Pulmonary artery endothelial cell (primary cell): Measurements from ENCODE around the gene MINDY3. TPM values are rescaled to one million over a fixed set of nuclear protein-coding genes. Genes with fewer than 3 reads are reported as not detected.
"Not testable (repeated sequence)": the region's sequence is repeated elsewhere in the genome, so short reads cannot be mapped to it uniquely, and the experiment has no call there.

ENCODE experiments used
- DNase-seq: peaks from one replicate; pipeline ENCODE4 v3.0.0-alpha.2; 2011; ENCODE audit warnings: low read depth, low spot score
- total RNA-seq: library from RNA; depleted of rRNA; stranded (reverse); fragments of >200 nt; gene quantifications from 2 replicates; pipeline ENCODE4 v1.2.3, GENCODE V29; 2014

Gene MINDY3
- 17.0 and 22.8 TPM in 2 replicates for total RNA-seq

- peak; percentile 8 for DNase-seq
These were observed at the start of gene MINDY3 for GRCh38 chr10:15859906-15860691. MINDY3 (minus strand) TSS chr10:15860507; CDS start chr10:15860299, 208 bp downstream.

- DNase-seq: no peak
These were observed 41.6 kb upstream of the MINDY3 start for GRCh38 chr10:15901889-15902288.

- DNase-seq: no peak
These were observed 37.7 kb upstream of the MINDY3 start for GRCh38 chr10:15898046-15898445.

DNA sequence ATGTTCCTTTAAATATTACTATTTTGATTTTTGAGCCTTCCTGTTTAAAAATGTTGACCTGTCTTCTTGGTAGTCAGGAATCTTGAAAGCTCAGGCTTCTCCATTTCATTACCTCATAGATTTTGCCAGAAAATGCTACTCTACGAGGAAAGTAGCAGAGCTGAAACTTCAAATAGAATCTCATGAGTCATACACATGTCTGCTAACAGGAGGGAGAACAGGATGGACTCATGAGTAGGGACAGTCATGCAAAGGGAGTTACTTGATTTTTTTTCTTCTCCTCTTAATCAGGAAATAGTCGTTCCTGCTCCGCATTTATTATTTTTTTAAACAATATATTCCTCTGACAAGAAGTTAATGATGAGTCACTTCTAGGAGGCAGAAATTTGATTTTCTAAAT, 37.0 kb upstream of the MINDY3 start:
- DNase-seq: peak; percentile 52

DNA sequence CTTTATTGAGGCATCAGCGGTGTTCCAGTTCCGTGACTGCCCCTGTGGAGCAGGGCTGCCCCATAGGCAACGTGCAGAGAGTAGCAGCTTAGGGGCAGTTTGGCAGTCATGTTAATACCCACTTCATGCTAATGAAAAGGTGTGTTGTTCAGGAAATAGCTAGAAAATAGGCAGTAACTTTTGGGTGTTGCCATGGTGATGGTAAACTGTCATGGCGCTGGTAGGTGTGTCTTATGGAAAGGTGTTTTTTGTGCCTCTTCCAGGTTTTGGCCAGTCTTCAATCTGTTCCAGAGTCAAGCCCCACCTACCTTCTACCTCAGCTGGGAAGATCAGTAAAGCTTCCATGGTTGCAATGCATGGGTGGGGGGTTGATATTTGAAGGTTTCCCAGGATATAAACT, 36.3 kb upstream of the MINDY3 start:
- no peak for DNase-seq

- DNase-seq: no peak
These were observed 24.1 kb upstream of the MINDY3 start for GRCh38 chr10:15884447-15884846.

GRCh38 chr10:15881542-15881941, 21.2 kb upstream of the MINDY3 start:
- DNase-seq: no peak

GRCh38 chr10:15879663-15880062, 19.4 kb upstream of the MINDY3 start:
- no peak for DNase-seq

DNA sequence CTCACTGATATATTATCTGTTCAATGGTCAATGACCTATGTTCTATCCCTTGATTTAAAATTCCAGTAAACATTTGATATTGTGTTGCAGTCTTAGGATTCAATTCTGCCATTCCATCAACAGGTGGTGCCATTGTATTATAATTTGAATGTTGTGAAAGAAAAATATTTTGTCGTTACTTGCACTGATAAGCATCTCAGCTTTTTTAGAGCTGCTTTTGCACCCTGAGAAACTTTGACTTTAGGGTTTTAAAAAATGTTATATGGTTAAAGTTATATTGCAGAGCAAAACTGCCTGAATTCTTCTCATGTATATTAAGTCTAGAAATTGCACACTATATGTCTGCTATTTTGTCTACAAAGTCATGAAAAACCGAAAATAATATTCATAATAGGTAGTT, 18.8 kb upstream of the MINDY3 start:
- peak; percentile 7 for DNase-seq

DNA sequence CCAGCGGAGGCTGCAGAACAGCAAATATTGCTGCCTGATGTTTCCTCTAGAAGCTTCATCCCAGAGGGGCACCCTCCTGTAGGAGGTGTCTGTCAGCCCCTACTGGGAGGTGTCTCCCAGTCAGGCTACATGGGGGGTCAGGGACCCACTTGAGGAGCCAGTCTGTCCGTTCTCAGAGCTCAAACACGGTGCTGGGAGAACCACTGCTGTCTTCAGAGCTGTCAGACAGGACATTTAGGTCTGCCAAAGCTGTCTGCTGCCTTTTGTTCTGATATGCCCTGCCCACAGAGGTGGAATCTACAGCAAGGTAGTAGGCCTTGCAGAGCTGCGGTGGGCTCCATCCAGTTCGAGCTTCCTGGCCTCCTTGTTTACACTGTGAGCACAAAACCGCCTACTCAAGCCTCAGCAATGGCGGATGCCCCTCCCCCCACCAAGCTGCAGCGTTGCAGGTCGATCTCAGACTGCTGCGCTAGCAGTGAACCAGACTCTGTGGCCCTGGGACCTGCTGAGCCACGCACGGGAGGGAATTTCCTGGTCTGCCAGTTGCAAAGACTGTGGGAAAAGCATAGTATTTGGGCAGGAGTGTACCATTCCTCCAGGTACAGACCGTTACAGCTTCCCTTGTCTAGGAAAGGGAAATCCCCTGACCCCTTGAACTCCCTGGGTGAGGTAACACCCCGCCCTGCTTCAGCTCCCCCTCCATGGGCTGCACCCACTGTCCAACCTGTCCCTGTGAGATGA, 17.7 kb upstream of the MINDY3 start:
- no peak for DNase-seq

- not testable (repeated sequence) for DNase-seq
These were observed 16.0 kb upstream of the MINDY3 start for GRCh38 chr10:15876274-15876673.

DNA sequence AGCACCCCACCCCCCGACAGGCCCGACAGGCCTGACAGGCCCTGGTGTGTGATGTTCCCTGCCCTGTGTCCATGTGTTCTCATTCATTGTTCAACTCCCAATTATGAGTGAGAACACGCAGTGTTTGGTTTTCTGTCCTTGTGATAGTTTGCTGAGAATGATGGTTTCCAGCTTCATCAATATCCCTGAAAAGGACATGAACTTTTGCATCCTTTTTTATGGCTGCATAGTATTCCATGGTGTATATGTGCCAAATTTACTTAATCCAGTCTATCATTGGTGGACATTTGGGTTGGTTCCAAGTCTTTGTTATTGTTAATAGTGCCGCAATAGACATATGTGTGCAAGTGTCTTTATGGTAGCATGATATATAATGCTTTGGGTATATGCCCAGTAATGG, 12.3 kb upstream of the MINDY3 start:
- DNase-seq: not testable (repeated sequence)

DNA sequence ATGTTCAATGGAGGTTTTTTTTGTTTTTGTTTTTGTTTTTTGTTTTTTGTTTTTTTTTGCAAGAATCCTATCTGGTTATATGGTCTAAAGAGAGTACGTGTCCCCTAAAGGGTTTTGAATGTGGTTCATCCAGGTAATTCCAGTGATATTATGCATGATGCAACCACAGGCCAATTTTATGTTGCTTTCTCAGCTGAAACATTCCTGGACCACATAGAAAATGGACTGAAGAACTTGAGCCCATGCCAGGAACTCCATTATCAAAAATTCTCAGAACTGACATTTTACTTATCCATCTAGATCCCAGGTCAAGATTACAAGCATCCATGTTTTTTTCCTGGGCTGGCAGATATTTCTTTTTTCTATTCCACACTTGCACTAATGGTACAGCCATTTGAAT, 11.5 kb upstream of the MINDY3 start:
- no peak for DNase-seq

GRCh38 chr10:15869935-15870334, 9.6 kb upstream of the MINDY3 start:
- no peak for DNase-seq

DNA sequence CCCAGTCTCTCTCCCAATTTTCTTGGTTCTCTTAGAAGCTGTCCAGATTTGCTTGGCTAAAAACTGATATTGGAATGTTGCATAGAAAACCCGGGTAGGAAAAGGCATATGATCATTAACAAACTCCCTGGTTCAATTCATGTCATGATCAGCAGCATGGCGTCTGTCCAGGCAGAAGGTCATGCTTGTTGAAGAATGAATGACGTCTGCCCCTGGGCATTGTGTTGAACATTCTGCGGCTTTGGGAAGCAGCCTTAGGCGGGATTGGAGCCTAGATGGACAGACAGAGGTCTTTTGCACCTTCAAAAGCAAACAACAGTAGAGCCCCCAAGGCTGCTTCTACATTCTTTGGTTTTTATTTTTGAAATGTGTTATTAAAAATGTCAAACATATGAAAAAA, 7.7 kb upstream of the MINDY3 start:
- no peak for DNase-seq

DNA sequence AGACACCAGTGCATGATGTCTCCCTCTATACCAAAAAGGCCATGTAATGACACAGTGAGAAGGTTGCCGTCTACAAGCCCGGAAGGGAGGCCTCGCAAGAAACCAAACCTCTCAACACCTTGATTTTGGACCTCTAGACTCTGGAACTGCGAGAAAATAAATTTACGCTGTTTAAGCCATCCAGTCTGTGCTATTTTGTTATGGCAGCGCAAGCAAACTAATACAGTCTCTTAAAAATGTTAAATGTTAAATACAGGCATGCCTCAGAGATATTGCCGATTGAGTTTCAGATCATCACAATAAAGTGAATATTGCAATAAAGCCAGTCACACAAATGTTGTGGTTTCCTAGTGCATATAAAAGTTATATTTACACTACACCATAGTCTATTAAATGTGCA, 5.0 kb upstream of the MINDY3 start:
- no peak for DNase-seq

DNA sequence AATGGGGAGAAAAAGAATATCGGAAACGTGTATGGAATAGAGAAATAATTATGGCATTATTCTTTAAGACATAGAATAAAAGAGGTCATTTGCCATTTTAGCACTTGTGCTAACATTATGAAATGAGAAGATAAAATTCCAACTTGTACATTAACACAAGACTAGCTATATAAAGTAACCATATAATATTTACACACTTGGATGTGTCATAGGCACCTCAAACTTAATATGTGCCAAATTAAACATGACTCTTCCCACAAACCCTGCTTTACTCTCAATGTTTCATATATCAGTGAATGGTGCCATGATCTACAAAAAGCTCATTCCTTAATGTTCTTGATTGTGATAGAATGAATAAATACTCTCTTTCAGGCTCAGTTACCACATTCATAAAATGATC, 4.1 kb upstream of the MINDY3 start:
- DNase-seq: no peak

GRCh38 chr10:15863733-15864132, 3.4 kb upstream of the MINDY3 start:
- DNase-seq: no peak

DNA sequence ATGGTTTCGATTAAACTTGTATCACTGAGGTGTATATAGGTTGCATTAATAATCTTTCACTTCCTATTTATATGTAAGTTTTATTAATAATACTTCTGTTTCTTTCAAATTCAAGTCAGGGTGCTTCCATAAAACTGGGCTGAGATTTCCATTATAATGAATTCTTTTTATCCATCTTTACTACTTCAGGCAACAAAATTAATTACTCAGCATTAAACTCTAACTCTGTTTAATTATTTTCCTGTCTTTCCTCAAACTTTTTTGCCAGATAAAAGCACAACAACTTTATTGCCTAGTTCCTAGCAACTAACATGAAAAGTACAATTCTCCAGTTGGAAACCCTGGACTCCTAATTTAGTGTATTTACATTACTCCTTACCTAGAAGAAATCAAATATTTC, 3.0 kb upstream of the MINDY3 start:
- DNase-seq: no peak

DNA sequence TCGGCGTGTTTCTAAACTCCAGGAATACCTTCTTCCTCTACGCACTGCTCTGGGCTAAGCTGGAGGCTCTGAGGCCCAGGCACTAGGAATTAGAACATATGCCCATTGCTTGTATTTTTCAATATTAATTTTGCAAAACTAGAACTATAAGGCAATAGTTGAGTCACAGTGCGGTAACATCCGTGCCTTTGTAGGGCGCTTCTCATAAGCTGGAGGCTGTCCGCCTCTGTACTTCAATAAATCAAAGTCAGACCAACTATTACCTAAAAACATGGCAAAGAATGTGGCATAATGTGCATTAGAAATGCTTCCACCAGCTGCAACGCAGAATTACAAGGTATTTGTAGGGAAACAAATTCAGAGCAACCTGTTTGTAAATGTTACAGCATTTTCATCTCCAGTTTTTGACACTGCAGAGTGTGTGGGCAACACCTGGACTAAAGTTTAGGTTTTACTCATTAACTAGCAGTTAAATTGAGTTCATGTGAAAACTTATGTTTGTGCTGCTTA, 440 bp upstream of the MINDY3 start:
- DNase-seq: no peak

DNA sequence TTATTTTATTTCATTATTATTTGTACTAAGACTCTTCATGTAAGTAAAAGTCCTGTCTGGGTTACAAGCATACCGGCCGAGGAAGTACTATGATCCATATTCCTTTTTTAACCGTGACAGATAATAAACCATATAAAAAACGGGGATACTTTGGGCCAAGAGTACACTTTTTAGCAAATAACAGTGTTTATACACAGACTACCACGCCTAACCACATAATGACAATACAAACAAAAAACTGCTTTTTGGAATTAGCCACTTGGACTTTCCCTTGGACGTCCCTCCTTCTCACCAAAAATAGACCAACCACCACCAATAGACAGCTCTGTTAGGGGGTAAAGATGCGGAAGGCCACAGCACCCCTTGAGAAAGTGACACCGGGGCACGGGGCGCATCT, 800 bp downstream of the MINDY3 start:
- DNase-seq: no peak

- DNase-seq: no peak
These were observed 1.4 kb downstream of the MINDY3 start for GRCh38 chr10:15858861-15859281.

GRCh38 chr10:15857107-15857575, 3.2 kb downstream of the MINDY3 start:
- DNase-seq: no peak
